NCI-H2107 treated with DMSO at 0.1 percent for 48 hours (cell line): ENCODE data around the gene GOLM1.

ENCODE experiments used
- DNase-seq: peaks from one replicate; lab custom pipeline; 2025; ENCODE audit not compliant: unreplicated experiment; lab: John Stamatoyannopoulos, UW

GOLM1 gene

GRCh38 chr9:86046930-86047341 lies 52.4 kb downstream of the GOLM1 start:
- no peak for DNase-seq

GRCh38 chr9:86046071-86046636 lies 53.2 kb downstream of the GOLM1 start:
- no peak for DNase-seq

- no peak for DNase-seq
Observed at GRCh38 chr9:86045654-86046053, 53.7 kb downstream of the GOLM1 start.

GRCh38 chr9:86043999-86044398 lies 55.4 kb downstream of the GOLM1 start:
- DNase-seq, result no peak

GRCh38 chr9:86043586-86043985 lies 55.8 kb downstream of the GOLM1 start:
- DNase-seq, result no peak

GRCh38 chr9:86042199-86042978 lies 57.0 kb downstream of the GOLM1 start:
- no peak for DNase-seq

DNA sequence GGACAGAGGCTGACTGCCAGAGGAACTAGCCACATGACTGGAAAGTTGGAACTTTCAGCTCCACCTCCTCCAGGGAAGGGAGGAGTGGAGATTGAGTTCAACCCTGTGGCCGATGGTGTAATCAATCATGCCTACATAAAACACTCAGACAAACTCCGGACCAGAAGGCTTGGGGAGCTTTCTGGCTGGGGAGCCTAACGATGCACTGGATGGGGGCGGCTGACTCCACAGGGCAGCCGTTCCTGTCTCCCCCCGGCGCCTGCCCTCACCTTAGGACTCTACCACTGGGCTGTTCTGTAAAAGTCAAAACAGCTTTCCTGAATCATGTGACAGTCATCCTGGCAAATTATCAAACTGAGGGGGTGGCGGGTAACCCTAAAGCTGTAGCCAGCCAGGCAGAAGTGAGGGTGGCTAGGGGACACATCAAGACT lies 58.0 kb downstream of the GOLM1 start:
- DNase-seq, result no peak

GRCh38 chr9:86040861-86041155 lies 58.5 kb downstream of the GOLM1 start:
- DNase-seq, result no peak

DNA sequence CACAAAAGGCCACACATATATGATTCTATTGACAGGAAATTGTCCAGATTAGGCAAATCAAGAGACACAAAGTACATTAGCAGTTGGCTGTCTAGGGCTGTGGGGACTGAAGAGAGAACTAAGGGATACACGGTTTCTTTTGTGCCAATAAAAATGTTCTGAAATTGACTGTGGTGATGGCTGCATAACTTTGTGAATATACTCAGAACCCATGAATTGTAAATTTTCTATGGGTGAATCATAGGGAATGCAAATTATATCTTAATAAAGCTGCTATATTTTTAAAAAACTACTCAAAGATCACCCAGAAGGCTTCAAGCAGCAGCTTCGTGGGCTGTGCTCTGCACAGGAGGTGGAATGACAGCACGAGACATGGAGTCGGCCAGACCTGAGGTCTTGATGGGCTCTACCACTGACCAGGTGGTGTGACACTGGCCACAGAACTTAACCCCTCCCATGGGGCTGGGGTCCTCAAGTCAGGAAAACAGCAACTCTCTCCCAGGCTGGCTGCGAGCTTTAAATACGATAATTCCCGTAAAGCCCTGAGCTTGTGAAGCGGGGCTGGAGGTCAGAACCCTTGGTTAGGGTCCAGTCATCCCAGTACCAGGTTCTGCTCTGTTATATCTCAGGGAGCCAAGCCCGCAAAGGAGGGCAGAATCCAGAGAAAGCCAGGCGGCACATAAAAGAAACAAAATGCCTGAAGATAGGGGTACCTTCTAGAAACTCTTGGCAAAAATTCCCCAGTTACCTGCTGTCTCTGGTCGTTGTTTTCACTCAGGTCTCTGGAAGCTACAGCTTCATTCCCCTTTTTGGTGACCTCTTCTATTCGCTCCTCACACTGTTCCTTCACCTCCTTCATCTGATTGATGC lies 59.1 kb downstream of the GOLM1 start:
- no peak for DNase-seq

DNA sequence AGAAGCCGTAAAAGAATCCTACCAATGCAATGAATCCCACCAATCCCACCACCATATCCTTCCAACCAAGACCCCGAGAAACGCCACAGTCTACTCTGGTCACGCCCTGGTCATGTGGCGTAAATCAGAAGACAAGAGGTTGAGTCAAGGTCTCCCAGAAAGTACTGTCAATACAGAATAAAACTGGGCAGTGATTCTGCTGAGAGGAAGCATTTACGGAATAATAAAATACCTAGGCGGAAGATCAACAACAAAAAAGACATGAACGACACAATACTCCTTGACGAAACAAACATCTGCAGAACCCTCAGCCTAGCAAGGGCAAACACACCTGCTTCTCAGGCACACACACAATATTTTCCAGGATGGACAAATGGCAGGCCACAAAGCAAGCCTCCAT lies 62.8 kb downstream of the GOLM1 start:
- peak; percentile 1 for DNase-seq

DNA sequence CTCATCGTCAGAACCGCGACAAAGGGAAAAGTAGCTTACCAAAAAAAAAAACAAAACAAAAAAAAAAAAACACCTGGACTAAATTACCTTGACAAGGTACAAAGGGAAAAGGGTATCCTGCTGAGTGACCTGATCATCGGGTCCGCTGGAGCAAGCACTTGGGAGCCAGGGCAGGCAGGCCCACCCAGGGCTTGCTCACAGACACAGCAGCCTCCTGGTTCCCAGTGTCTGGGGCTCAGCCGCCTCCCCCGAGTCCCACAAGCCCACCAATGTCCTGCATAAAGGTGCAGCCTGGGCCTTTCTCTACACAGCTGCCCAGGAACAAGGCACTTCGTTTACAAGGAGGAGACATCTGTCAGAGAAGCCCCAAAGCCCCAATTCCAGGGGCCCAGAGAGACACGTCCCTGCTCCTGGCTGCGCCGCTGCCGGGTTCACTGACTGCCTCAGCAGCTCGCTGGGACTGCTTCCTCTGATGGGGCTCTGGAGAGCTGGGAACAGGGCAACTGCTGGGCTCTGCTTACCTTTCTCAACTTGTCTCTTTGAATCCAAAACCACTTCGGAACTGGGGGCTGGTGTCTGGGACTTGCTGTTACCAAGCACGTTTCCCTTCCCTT lies 63.4 kb downstream of the GOLM1 start:
- DNase-seq, result no peak

DNA sequence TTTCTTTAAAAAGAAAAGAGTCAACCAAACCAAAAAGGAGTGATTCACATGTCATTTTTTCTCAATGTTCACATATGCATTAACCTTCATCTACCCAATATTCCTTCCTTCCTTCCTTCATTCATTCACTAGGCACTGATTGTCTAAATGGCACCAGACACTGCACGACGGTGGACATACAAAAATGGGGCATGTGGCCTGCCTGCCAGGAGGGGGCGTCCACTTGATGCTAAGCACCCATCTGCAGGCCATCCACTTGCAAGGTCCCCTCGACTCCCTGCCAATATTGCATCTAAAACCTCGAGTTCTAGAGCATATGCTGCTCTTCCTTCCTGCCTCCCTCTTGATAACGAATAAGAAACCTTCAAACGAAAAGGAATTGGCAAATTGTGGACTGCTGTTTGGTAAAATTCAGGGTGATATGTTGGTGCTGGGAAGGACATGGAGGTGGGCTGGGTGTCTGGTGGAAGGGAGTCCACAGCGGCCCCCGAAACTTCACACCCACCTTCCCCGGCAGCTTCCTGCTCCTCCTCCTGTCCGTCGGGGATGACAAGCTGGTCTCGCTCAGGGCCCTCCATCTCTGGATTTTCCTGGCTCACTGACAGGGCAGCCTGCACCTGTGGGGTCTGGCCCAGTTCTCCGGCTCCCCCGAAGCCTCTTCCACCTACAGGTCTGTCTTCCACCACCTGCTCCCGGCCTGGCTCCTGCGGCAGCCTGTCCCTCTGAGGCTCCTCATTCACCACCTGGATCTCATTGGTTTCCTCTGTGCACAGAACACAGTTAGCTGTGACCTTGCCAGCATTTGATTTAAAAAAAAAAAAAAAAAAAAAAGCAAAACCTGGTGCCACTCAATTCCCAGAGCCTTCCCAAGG lies 64.3 kb downstream of the GOLM1 start:
- peak; percentile 29 for DNase-seq

- DNase-seq, result no peak
Observed at GRCh38 chr9:86027767-86028166, 71.6 kb downstream of the GOLM1 start.

- no peak for DNase-seq
Observed at GRCh38 chr9:86022687-86023266, 76.6 kb downstream of the GOLM1 start.

GRCh38 chr9:86021166-86021565 lies 78.2 kb downstream of the GOLM1 start:
- no peak for DNase-seq

DNA sequence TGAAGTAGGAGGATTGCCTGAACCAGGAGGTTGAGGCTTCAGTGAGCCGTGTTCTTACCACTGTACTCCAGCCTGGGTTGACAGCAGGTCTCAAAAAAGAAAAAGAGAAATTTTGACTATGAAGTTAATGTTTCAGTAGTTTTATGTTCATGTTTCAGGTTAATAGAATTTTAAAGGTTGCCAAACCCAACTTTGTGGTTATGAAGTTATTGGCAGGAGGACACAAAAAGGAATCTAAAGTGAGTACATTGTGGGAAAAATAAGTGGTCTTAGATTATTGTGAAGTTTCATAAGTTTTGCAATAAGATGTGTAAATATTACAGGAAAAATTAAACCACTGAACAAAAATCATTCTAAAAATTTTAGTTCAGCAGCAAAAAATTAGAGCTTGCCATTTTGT lies 78.6 kb downstream of the GOLM1 start:
- no peak for DNase-seq

DNA sequence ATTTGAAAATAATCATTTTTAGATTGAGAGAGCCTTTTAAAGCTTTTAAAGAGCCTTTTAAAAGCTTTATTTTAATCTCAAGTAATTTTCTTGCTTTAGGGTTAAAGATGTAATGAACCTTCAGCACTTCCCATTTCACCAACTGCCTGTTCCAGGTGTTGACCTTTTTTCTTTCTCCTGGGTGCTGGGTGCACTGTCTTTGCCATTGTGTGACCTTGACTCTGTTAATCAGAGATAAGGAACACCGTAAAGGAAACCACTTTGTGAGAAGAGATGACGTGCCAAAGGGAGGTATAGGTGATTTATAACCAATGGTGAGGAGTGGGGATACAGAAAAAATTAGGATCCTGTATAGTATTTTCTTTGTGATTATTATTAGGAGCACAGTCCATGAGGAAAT lies 90.2 kb downstream of the GOLM1 start:
- no peak for DNase-seq

- no peak for DNase-seq
Observed at GRCh38 chr9:86005253-86005775, 94.0 kb downstream of the GOLM1 start.

DNA sequence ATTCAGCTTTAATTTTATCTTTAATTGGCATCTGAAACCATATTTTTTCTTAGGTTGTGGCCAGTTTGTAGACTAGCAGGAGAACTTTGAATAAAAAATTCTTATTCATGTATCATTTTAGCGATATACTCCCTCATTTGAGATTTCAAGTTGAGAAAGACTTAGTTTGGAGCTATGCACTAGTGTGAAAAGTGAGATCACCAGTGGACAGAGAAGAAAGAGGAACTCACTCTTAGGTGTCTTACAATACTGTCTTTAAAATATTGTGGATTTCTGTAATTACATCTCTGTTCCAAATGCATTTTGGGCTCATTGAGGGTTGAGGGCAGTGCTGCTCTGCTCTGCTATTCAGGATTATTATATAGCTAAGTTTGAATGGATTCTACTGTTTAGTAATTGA lies 103.8 kb downstream of the GOLM1 start:
- no peak for DNase-seq

GRCh38 chr9:85995097-85995496 lies 104.3 kb downstream of the GOLM1 start:
- no peak for DNase-seq
